Measurements from ENCODE around the gene FKBP2. TPM values are rescaled to one million over a fixed set of nuclear protein-coding genes. Genes with fewer than 3 reads are reported as not detected.

The FKBP2 gene
- total RNA-seq, 1 donor from 2014 or later: 42.1 TPM

DNA sequence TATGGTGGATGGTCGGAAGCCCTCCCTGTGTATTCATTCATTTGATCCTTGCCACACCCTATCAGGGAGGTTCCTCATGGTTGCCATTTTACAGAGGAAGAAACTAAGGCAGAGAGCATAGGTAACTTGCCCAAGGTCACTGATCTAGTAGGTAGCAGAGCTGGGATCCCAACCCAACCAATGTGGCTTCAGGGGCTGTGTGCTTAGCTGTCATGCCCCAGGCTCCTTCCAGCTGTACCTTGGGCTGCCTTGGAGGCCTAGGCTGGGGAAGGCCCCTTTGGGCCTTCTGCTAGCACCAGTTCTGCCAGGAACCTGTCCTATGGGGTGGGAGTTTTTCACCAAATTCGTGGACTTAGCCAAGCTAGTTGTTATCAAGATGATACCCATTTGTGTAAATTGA is 34.9 kb downstream of the FKBP2 start:
- DNase-seq (ENCODE audit: low spot score): no peak
- Mint-ChIP-seq H3K4me3 (ENCODE audit: unreplicated experiment) (no peak overlapping the region), H3K9me3 (ENCODE audit: low read depth) (no peaks in the 10 kb centered on the region), H3K27me3 (ENCODE audit: low read depth) (no peaks in the 10 kb centered on the region), H3K36me3 (ENCODE audit: low read depth) (peaks cover 6% of the 10 kb centered on the region), H3K27ac (ENCODE audit: unreplicated experiment) (no peak overlapping the region), H3K4me1 (ENCODE audit: low read depth) (peaks cover 19% of the 10 kb centered on the region)
- TF ChIP-seq, protein P1, sequence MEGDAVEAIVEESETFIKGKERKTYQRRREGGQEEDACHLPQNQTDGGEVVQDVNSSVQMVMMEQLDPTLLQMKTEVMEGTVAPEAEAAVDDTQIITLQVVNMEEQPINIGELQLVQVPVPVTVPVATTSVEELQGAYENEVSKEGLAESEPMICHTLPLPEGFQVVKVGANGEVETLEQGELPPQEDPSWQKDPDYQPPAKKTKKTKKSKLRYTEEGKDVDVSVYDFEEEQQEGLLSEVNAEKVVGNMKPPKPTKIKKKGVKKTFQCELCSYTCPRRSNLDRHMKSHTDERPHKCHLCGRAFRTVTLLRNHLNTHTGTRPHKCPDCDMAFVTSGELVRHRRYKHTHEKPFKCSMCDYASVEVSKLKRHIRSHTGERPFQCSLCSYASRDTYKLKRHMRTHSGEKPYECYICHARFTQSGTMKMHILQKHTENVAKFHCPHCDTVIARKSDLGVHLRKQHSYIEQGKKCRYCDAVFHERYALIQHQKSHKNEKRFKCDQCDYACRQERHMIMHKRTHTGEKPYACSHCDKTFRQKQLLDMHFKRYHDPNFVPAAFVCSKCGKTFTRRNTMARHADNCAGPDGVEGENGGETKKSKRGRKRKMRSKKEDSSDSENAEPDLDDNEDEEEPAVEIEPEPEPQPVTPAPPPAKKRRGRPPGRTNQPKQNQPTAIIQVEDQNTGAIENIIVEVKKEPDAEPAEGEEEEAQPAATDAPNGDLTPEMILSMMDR (IDR thresholded peaks at IDR 0.05): no peak

DNA sequence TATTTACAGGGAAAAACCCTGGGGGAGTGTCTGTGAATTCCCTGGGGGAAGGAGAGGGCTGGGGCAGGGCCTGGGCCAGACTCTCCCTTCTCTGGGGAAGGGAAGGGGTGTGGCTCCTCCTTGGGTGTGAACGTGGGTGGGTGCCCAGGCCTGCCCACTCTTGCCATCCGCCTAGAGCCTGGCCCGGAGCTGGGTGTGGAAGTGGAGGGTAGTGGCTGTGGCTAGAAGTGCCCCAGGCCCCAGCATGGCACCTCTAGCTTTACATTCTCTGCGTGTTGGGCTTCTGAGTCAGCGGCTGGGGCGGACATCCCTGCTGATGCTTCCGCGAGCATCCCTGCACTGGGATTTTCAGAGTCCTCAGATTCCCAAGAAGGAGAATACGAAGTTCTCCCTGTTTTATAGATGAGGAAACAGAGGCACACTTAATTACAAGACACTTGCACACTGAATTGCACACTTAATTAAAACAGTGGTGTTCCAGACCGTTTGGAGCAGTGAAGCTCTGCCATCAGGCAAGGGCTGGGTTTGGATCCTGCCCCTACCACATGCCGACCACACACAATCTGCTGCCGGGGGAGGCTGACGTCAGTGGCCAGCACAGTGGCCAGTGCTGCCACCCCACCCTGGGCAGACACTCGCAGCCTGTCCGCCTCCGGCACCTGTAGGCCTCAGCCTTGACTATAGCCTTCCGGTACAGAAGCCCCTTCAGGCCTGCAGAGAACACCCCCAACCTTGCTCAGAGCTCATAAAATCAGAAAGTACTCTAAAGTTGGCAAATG is 35.9 kb downstream of the FKBP2 start:
- Mint-ChIP-seq H3K27me3 (ENCODE audit: low read depth) (no peaks in the 10 kb centered on the region), H3K27ac (ENCODE audit: unreplicated experiment) (peak overlapping the region; percentile 85), H3K9me3 (ENCODE audit: low read depth) (no peaks in the 10 kb centered on the region), H3K4me3 (ENCODE audit: unreplicated experiment) (no peak overlapping the region), H3K4me1 (ENCODE audit: low read depth) (peaks cover 17% of the 10 kb centered on the region), H3K36me3 (ENCODE audit: low read depth) (peaks cover 11% of the 10 kb centered on the region)
- TF ChIP-seq, protein P1 (IDR thresholded peaks at IDR 0.05): no peak
- DNase-seq (ENCODE audit: low spot score): peak; percentile 92

GRCh38 chr11:64278576-64279190 is 37.8 kb downstream of the FKBP2 start:
- Mint-ChIP-seq H3K27me3 (ENCODE audit: low read depth) (no peaks in the 10 kb centered on the region), H3K9me3 (ENCODE audit: low read depth) (no peaks in the 10 kb centered on the region), H3K4me1 (ENCODE audit: low read depth) (peaks cover 18% of the 10 kb centered on the region), H3K36me3 (ENCODE audit: low read depth) (peaks cover 12% of the 10 kb centered on the region), H3K4me3 (ENCODE audit: unreplicated experiment) (no peak overlapping the region), H3K27ac (ENCODE audit: unreplicated experiment) (no peak overlapping the region)
- TF ChIP-seq, protein P1 (IDR thresholded peaks at IDR 0.05): no peak
- DNase-seq (ENCODE audit: low spot score): peak; percentile 79

- TF ChIP-seq, protein P1 (IDR thresholded peaks at IDR 0.05): no peak
- peaks cover 12% of the 10 kb centered on the region for H3K36me3 Mint-ChIP-seq (ENCODE audit: low read depth)
- DNase-seq (ENCODE audit: low spot score): no peak
- no peaks in the 10 kb centered on the region for H3K9me3 Mint-ChIP-seq (ENCODE audit: low read depth)
- H3K27ac Mint-ChIP-seq (ENCODE audit: unreplicated experiment): peak overlapping the region; percentile 5
- no peaks in the 10 kb centered on the region for H3K27me3 Mint-ChIP-seq (ENCODE audit: low read depth)
- no peak overlapping the region for H3K4me3 Mint-ChIP-seq (ENCODE audit: unreplicated experiment)
- H3K4me1 Mint-ChIP-seq (ENCODE audit: low read depth): peaks cover 26% of the 10 kb centered on the region
Measured at GRCh38 chr11:64281957-64282770, 41.3 kb downstream of the FKBP2 start.

DNA sequence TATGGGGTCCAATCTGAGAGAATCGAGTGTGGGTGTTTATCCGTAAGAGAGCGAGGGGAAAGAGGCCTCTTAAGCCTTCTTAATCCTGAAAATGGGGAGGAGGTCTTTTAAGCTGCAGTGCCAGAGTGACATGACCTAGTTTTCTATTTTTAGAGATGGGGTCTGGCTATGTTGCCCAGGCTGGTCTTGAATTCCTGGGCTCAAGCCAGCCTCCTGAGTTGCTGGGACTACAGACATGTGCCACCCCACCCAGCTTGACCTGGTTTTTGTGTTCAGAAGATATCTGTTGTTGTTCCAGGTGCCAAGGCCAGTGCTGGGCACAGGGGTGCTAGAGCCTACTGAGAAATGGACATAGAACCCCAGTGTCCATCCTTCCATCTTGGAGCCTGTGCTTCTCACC is 42.2 kb downstream of the FKBP2 start:
- TF ChIP-seq, protein P1 (IDR thresholded peaks at IDR 0.05): no peak
- no peak for DNase-seq (ENCODE audit: low spot score)
- Mint-ChIP-seq H3K27ac (ENCODE audit: unreplicated experiment) (peak overlapping the region; percentile 12), H3K4me1 (ENCODE audit: low read depth) (peaks cover 26% of the 10 kb centered on the region), H3K9me3 (ENCODE audit: low read depth) (no peaks in the 10 kb centered on the region), H3K27me3 (ENCODE audit: low read depth) (no peaks in the 10 kb centered on the region), H3K36me3 (ENCODE audit: low read depth) (peaks cover 12% of the 10 kb centered on the region), H3K4me3 (ENCODE audit: unreplicated experiment) (peak overlapping the region; percentile 80)
